ENCODE data around the gene OAS1.

- TF ChIP-seq, protein P1, sequence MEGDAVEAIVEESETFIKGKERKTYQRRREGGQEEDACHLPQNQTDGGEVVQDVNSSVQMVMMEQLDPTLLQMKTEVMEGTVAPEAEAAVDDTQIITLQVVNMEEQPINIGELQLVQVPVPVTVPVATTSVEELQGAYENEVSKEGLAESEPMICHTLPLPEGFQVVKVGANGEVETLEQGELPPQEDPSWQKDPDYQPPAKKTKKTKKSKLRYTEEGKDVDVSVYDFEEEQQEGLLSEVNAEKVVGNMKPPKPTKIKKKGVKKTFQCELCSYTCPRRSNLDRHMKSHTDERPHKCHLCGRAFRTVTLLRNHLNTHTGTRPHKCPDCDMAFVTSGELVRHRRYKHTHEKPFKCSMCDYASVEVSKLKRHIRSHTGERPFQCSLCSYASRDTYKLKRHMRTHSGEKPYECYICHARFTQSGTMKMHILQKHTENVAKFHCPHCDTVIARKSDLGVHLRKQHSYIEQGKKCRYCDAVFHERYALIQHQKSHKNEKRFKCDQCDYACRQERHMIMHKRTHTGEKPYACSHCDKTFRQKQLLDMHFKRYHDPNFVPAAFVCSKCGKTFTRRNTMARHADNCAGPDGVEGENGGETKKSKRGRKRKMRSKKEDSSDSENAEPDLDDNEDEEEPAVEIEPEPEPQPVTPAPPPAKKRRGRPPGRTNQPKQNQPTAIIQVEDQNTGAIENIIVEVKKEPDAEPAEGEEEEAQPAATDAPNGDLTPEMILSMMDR (conservative IDR thresholded peaks at IDR 0.05; ENCODE audit: low read depth, low read length): no peak
- TF ChIP-seq EZH2phosphoT487 (IDR thresholded peaks at IDR 0.05; ENCODE audit: borderline replicate concordance, low read length): no peak
- TF ChIP-seq EZH2 (IDR thresholded peaks at IDR 0.05; ENCODE audit: low read length, unreplicated experiment): no peak
Measured at GRCh38 chr12:112909693-112910092, 2.9 kb downstream of the OAS1 start.

All from PC-3 (cell line).